Peyer's patch (tissue), 4 donors: ENCODE results near the gene TMEM91. TPM values are rescaled to one million over a fixed set of nuclear protein-coding genes. Genes with fewer than 3 reads are reported as not detected.

Experiments used
- DNase-seq, 3 donors: peaks; one replicate each; pipeline ENCODE4 v3.0.0-alpha.2; 2017 to 2019
- H3K27ac ChIP-seq, 4 donors: fragments of 200-600 bp; sonication (generic); one replicate each; pipeline ENCODE4 v1.5.1; 2016 to 2019
- H3K27me3 ChIP-seq, 2 donors: fragments of 200-600 bp; sonication (generic); one replicate each; pipeline ENCODE4 v1.5.1; 2019
- H3K36me3 ChIP-seq, 3 donors: fragments of 200-600 bp; sonication (generic); one replicate each; pipeline ENCODE4 v1.5.1; 2016 to 2019
- H3K4me1 ChIP-seq, 4 donors: fragments of 200-600 bp; sonication (generic); one replicate each; pipeline ENCODE4 v1.5.1; 2016 to 2019
- H3K4me3 ChIP-seq, 4 donors: fragments of 200-600 bp; sonication (generic); 1 replicate in 3 of 4; 2 replicates in 1 of 4; pipeline ENCODE4 v1.5.1; 2016 to 2019; ENCODE audit warnings: mild to moderate bottlenecking in 1 of 4
- H3K9me3 ChIP-seq, 4 donors: fragments of 200-600 bp; sonication (generic); one replicate each; pipeline ENCODE4 v1.5.1; 2016 to 2019; ENCODE audit warnings: mild to moderate bottlenecking in 1 of 4
- POLR2A ChIP-seq, 2 donors: fragments of 450-650 bp; IDR thresholded peaks; one replicate each; pipeline ENCODE4 v1.5.1; 2017; ENCODE audit warnings: antibody characterized with exemption in 2 of 2, mild to moderate bottlenecking in 2 of 2, moderate library complexity in 2 of 2
- total RNA-seq, 4 donors: library from RNA; depleted of rRNA; stranded (reverse); fragments of >200 nt; gene quantifications; one replicate each; pipeline ENCODE4 v1.1.0, GENCODE V29; 2016
- TF ChIP-seq, protein P1 (sequence below), 6 experiments: fragments of 450-650 bp in 4 of 6; fragments of 200-600 bp in 2 of 6; sonication (generic) in 1 of 6; IDR thresholded peaks; one replicate each; pipeline ENCODE4 v1.5.1; 2017 to 2019; ENCODE audit warnings: antibody characterized with exemption in 6 of 6, mild to moderate bottlenecking in 3 of 6, moderate library complexity in 1 of 6

The TMEM91 gene
- total RNA-seq, 4 donors from 2014 or later = 8.3 to 19.6 (median 11.0) TPM

DNA sequence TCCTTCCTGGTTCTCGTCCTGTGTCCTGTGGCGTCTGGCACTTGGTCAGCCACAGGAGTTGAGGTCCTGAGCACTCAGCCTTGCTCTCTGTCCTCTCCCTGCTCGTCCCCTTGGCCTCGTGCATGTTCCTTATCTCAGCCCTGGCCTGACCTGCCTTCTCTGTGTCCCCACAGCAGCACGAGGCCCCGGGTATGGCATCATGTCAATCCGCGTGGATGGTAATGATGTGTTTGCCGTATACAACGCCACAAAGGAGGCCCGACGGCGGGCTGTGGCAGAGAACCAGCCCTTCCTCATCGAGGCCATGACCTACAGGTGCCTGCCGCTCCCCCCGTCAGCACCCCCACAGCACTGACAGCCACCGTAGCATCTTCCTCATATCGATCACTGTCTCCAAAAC, 46.1 kb downstream of the TMEM91 start:
- Histone ChIP-seq H3K4me1 (peaks cover 0 to 69% (median 6%) of the 10 kb centered on the region in 4 donors), H3K36me3 (peaks cover 0 to 67% (median 2%) of the 10 kb centered on the region in 3 donors), H3K4me3 (no peak overlapping the region), H3K9me3 (no peaks in the 10 kb centered on the region), H3K27me3 (no peaks in the 10 kb centered on the region), H3K27ac (peak overlapping the region in 1 of 4 donors; percentile 73)
- no peak for DNase-seq
- TF ChIP-seq, protein P1, sequence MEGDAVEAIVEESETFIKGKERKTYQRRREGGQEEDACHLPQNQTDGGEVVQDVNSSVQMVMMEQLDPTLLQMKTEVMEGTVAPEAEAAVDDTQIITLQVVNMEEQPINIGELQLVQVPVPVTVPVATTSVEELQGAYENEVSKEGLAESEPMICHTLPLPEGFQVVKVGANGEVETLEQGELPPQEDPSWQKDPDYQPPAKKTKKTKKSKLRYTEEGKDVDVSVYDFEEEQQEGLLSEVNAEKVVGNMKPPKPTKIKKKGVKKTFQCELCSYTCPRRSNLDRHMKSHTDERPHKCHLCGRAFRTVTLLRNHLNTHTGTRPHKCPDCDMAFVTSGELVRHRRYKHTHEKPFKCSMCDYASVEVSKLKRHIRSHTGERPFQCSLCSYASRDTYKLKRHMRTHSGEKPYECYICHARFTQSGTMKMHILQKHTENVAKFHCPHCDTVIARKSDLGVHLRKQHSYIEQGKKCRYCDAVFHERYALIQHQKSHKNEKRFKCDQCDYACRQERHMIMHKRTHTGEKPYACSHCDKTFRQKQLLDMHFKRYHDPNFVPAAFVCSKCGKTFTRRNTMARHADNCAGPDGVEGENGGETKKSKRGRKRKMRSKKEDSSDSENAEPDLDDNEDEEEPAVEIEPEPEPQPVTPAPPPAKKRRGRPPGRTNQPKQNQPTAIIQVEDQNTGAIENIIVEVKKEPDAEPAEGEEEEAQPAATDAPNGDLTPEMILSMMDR (IDR thresholded peaks at IDR 0.05) = no peak
- no peak for TF ChIP-seq POLR2A (IDR thresholded peaks at IDR 0.05)

DNA sequence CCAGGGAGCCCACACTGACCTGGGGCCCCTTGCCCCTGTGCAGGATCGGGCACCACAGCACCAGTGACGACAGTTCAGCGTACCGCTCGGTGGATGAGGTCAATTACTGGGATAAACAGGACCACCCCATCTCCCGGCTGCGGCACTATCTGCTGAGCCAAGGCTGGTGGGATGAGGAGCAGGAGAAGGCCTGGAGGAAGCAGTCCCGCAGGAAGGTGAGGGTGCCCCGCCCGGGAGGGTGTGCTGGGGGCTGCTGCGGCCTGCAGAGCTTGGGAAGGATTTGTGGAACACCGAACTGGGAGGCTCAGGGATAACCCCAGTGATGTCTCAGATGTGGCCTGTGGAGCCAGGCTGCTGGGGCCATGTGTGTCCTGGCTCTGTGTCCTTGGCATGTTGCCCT, 46.6 kb downstream of the TMEM91 start:
- Histone ChIP-seq H3K9me3 (no peaks in the 10 kb centered on the region), H3K27me3 (no peaks in the 10 kb centered on the region), H3K36me3 (peaks cover 0 to 66% (median 2%) of the 10 kb centered on the region in 3 donors), H3K27ac (no peak overlapping the region), H3K4me1 (peaks cover 0 to 71% (median 6%) of the 10 kb centered on the region in 4 donors), H3K4me3 (no peak overlapping the region)
- TF ChIP-seq, protein P1 (IDR thresholded peaks at IDR 0.05) = no peak
- no peak for TF ChIP-seq POLR2A (IDR thresholded peaks at IDR 0.05)
- no peak for DNase-seq

DNA sequence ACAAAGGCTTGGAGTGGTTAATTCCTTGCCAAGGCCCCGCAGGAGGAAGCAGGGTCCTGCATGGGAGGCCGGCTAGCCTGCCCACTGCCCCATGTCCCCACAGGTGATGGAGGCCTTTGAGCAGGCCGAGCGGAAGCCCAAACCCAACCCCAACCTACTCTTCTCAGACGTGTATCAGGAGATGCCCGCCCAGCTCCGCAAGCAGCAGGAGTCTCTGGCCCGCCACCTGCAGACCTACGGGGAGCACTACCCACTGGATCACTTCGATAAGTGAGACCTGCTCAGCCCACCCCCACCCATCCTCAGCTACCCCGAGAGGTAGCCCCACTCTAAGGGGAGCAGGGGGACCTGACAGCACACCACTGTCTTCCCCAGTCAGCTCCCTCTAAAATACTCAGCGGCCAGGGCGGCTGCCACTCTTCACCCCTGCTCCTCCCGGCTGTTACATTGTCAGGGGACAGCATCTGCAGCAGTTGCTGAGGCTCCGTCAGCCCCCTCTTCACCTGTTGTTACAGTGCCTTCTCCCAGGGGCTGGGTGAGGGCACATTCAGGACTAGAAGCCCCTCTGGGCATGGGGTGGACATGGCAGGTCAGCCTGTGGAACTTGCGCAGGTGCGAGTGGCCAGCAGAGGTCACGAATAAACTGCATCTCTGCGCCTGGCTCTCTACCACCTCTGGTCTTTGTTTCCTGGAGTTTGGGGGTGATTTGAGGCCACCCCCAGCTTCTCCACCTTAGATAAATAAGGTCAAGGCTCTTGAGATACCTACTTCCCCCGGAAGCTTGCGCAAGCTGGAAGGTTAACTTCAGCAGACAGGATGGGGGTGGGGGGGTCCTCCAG, 48.2 kb downstream of the TMEM91 start:
- Histone ChIP-seq H3K9me3 (no peaks in the 10 kb centered on the region), H3K27me3 (no peaks in the 10 kb centered on the region), H3K4me1 (peaks cover 0 to 80% (median 6%) of the 10 kb centered on the region in 4 donors), H3K27ac (peak overlapping the region in 3 of 4 donors; percentile 85 to 98 (median 90)), H3K36me3 (peaks cover 0 to 53% (median 2%) of the 10 kb centered on the region in 3 donors), H3K4me3 (peak overlapping the region in 2 of 4 donors; percentile 66 to 67)
- TF ChIP-seq, protein P1 (IDR thresholded peaks at IDR 0.05) = no peak
- TF ChIP-seq POLR2A (IDR thresholded peaks at IDR 0.05) = no peak
- DNase-seq = peak in 1 of 3 donors; percentile 69

DNA sequence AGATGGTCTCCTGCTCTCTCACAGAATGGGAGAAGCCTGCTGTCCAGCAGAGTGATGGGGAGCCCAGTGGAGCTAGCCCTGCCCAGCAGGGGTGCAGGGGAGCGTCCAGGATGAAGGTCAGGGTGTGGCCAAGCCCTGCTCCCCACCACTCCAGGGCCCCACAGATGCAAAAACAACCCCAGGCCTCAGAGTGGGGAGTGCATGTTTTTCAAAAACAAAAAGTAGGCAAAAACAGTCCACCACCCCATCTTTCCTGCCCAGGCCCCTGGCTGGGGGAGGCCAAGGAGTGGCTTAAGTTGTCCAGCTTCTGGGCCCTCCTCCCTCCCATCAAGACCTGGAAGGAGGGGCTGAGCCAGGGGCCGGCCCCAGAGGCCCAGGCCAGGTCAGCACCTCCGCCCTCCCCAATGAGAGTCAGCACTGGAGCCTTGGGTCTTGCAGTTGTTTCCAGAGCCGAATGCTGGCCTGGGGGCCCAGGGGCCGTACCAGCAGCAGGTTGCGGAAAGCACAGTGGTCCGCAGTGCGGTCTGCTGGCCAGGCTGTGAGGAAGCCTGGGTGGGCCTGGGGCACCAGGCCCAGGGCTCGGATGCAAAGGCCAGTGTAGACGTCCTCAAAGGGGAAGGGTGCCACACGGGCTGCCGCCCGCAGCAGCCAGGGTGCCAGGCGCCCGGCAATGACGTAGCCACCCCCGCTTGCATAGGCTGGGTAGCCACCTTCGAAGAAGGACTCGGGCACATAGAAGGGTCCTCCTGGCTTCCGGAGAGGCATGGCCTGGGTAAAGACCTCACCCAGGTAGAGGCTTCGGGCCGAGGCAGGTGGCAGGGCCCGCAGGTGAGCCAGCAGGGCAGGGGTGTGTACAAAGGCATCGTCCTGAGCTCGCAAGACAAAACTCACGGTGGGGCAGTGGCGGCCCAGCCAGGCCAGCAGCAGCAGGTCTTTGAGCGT, 49.1 kb downstream of the TMEM91 start:
- TF ChIP-seq, protein P1 (IDR thresholded peaks at IDR 0.05) = no peak
- TF ChIP-seq POLR2A (IDR thresholded peaks at IDR 0.05) = no peak
- peaks cover 0 to 44% (median 2%) of the 10 kb centered on the region in 3 donors for H3K36me3 ChIP-seq
- H3K9me3 ChIP-seq = no peaks in the 10 kb centered on the region
- peak in 1 of 3 donors; percentile 67 for DNase-seq
- no peaks in the 10 kb centered on the region for H3K27me3 ChIP-seq
- H3K4me1 ChIP-seq = peaks cover 0 to 74% (median 5%) of the 10 kb centered on the region in 4 donors
- H3K27ac ChIP-seq = peak overlapping the region in 3 of 4 donors; percentile 85 to 98 (median 90)
- H3K4me3 ChIP-seq = peak overlapping the region in 3 of 4 donors; percentile 46 to 67 (median 66)

DNA sequence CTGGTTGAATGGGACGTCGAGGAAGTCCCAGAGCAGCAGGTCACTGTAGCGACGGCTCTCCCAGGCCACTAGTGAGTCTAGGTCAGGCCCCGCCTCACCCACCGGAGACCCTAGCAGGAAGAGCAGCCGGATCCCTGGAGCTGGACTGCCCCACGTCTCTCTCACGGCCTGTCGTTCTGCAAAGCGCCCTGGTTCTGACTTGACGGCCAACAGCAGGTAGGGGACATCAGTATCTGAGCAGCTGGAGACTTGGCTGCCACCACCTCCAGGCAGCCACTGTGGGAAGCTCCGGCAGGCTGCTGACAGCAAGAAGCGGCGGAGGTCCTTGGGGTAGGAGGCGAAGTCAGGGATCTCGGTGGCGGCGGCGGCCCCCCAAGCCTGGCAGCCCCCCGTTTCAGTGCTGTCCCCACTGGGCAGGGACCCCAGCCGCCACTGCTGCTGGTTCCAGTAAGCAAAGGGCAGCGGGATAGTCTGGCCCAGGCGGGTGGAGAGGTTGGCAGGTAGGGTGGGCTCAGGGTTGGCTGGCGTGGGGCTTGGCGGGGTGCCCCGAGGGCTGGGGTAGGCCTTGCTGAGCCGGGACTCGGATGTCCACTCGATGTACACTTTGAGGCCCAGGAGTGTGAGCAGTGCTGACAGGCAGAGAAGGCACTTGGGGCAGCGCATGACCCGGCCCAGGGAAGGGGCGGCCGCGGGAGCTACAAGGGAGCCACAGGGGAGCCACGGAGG, 49.9 kb downstream of the TMEM91 start:
- peaks cover 0 to 65% (median 4%) of the 10 kb centered on the region in 4 donors for H3K4me1 ChIP-seq
- peak overlapping the region; percentile 68 to 98 (median 88) for H3K27ac ChIP-seq
- no peaks in the 10 kb centered on the region for H3K27me3 ChIP-seq
- peaks cover 0 to 40% (median 2%) of the 10 kb centered on the region in 3 donors for H3K36me3 ChIP-seq
- TF ChIP-seq POLR2A (IDR thresholded peaks at IDR 0.05) = no peak
- TF ChIP-seq, protein P1 (IDR thresholded peaks at IDR 0.05) = no peak
- H3K9me3 ChIP-seq = no peaks in the 10 kb centered on the region
- peak overlapping the region in 3 of 4 donors; percentile 46 to 67 (median 66) for H3K4me3 ChIP-seq
- DNase-seq = peak in 1 of 3 donors; percentile 68
